ENCODE results near the gene HOXD3. TPM values are rescaled to one million over a fixed set of nuclear protein-coding genes. Genes with fewer than 3 reads are reported as not detected.

The HOXD3 gene
- total and polyA plus RNA-seq, 2 experiments from 2014 or later = not detected

DNA sequence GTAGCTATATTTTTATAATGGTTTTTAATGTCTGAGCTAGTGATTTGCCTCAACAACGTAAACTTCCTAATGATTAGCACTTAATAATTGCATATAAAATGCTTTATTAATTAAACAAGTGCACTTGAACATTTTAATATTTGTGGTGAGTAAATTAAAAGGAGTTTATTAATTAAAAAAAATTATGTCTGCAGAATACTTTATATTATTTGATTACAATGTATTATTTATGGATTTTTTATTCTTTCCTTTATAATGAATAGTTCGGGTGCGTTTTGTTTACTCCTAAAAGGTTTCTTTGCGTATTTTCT, 25.3 kb upstream of the HOXD3 start:
- H3F3A ChIP-seq (replicated peaks; ENCODE audit: low read depth) = peaks cover 59% of the 10 kb centered on the region
- H3K4me2 ChIP-seq = no peak overlapping the region
- peaks cover 50% of the 10 kb centered on the region for H4K20me1 ChIP-seq (replicated peaks; ENCODE audit: insufficient read depth)
- Mint-ChIP-seq H3K27me3 (ENCODE audit: insufficient read depth, low read depth, poor library complexity) (peaks cover 95% of the 10 kb centered on the region), H3K9me3 (peaks cover 5% of the 10 kb centered on the region; the same call in 1 of the 3 replicates), H3K4me1 (peaks cover 33% of the 10 kb centered on the region), H3K27ac (no peak overlapping the region), H3K4me3 (no peak overlapping the region), H3K36me3 (ENCODE audit: low read depth) (no peaks in the 10 kb centered on the region; the same call in 2 of the 3 replicates)
- ATAC-seq (no peak), DNase-seq (ENCODE audit: low spot score) (no peak)
- TF ChIP-seq, protein P1, sequence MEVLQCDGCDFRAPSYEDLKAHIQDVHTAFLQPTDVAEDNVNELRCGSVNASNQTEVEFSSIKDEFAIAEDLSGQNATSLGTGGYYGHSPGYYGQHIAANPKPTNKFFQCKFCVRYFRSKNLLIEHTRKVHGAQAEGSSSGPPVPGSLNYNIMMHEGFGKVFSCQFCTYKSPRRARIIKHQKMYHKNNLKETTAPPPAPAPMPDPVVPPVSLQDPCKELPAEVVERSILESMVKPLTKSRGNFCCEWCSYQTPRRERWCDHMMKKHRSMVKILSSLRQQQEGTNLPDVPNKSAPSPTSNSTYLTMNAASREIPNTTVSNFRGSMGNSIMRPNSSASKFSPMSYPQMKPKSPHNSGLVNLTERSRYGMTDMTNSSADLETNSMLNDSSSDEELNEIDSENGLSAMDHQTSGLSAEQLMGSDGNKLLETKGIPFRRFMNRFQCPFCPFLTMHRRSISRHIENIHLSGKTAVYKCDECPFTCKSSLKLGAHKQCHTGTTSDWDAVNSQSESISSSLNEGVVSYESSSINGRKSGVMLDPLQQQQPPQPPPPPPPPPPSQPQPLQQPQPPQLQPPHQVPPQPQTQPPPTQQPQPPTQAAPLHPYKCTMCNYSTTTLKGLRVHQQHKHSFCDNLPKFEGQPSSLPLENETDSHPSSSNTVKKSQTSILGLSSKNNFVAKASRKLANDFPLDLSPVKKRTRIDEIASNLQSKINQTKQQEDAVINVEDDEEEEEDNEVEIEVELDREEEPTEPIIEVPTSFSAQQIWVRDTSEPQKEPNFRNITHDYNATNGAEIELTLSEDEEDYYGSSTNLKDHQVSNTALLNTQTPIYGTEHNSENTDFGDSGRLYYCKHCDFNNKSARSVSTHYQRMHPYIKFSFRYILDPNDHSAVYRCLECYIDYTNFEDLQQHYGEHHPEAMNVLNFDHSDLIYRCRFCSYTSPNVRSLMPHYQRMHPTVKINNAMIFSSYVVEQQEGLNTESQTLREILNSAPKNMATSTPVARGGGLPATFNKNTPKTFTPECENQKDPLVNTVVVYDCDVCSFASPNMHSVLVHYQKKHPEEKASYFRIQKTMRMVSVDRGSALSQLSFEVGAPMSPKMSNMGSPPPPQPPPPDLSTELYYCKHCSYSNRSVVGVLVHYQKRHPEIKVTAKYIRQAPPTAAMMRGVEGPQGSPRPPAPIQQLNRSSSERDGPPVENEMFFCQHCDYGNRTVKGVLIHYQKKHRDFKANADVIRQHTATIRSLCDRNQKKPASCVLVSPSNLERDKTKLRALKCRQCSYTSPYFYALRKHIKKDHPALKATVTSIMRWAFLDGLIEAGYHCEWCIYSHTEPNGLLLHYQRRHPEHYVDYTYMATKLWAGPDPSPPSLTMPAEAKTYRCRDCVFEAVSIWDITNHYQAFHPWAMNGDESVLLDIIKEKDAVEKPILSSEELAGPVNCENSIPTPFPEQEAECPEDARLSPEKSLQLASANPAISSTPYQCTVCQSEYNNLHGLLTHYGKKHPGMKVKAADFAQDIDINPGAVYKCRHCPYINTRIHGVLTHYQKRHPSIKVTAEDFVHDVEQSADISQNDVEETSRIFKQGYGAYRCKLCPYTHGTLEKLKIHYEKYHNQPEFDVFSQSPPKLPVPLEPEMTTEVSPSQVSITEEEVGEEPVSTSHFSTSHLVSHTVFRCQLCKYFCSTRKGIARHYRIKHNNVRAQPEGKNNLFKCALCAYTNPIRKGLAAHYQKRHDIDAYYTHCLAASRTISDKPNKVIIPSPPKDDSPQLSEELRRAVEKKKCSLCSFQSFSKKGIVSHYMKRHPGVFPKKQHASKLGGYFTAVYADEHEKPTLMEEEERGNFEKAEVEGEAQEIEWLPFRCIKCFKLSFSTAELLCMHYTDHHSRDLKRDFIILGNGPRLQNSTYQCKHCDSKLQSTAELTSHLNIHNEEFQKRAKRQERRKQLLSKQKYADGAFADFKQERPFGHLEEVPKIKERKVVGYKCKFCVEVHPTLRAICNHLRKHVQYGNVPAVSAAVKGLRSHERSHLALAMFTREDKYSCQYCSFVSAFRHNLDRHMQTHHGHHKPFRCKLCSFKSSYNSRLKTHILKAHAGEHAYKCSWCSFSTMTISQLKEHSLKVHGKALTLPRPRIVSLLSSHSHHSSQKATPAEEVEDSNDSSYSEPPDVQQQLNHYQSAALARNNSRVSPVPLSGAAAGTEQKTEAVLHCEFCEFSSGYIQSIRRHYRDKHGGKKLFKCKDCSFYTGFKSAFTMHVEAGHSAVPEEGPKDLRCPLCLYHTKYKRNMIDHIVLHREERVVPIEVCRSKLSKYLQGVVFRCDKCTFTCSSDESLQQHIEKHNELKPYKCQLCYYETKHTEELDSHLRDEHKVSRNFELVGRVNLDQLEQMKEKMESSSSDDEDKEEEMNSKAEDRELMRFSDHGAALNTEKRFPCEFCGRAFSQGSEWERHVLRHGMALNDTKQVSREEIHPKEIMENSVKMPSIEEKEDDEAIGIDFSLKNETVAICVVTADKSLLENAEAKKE (CRISPR knock-in tag; IDR thresholded peaks at IDR 0.05) = no peak
- no peak for TF ChIP-seq NANOG (IDR thresholded peaks at IDR 0.05; ENCODE audit: borderline replicate concordance)
- TF ChIP-seq, protein P2, sequence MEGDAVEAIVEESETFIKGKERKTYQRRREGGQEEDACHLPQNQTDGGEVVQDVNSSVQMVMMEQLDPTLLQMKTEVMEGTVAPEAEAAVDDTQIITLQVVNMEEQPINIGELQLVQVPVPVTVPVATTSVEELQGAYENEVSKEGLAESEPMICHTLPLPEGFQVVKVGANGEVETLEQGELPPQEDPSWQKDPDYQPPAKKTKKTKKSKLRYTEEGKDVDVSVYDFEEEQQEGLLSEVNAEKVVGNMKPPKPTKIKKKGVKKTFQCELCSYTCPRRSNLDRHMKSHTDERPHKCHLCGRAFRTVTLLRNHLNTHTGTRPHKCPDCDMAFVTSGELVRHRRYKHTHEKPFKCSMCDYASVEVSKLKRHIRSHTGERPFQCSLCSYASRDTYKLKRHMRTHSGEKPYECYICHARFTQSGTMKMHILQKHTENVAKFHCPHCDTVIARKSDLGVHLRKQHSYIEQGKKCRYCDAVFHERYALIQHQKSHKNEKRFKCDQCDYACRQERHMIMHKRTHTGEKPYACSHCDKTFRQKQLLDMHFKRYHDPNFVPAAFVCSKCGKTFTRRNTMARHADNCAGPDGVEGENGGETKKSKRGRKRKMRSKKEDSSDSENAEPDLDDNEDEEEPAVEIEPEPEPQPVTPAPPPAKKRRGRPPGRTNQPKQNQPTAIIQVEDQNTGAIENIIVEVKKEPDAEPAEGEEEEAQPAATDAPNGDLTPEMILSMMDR (conservative IDR thresholded peaks at IDR 0.05; ENCODE audit: low read depth in 2 of 2) = no peak
- no peak for TF ChIP-seq ZNF331 (CRISPR knock-in tag; IDR thresholded peaks at IDR 0.05; ENCODE audit: low read depth)
- no peak for TF ChIP-seq POLR2AphosphoS5 (IDR thresholded peaks at IDR 0.05; ENCODE audit: low read depth)
- TF ChIP-seq, protein P3, sequence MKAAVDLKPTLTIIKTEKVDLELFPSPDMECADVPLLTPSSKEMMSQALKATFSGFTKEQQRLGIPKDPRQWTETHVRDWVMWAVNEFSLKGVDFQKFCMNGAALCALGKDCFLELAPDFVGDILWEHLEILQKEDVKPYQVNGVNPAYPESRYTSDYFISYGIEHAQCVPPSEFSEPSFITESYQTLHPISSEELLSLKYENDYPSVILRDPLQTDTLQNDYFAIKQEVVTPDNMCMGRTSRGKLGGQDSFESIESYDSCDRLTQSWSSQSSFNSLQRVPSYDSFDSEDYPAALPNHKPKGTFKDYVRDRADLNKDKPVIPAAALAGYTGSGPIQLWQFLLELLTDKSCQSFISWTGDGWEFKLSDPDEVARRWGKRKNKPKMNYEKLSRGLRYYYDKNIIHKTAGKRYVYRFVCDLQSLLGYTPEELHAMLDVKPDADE (IDR thresholded peaks at IDR 0.05) = no peak
- TF ChIP-seq JUNB (IDR thresholded peaks at IDR 0.05; ENCODE audit: unreplicated experiment) = no peak
- H3K27ac ChIP-seq (ENCODE audit: low read depth) = no peak overlapping the region
- H3K4me1 ChIP-seq (ENCODE audit: insufficient read depth) = peaks cover 38% of the 10 kb centered on the region
- H3K36me3 ChIP-seq (ENCODE audit: insufficient read depth) = no peaks in the 10 kb centered on the region
- H3K27me3 ChIP-seq (ENCODE audit: insufficient read depth) = peaks cover 100% of the 10 kb centered on the region
- no peak overlapping the region for H3K4me3 ChIP-seq
- H3K79me2 ChIP-seq (replicated peaks; ENCODE audit: insufficient read depth) = no peaks in the 10 kb centered on the region
- H3K9me2 ChIP-seq (ENCODE audit: insufficient read depth) = no peaks in the 10 kb centered on the region
- no peak overlapping the region for H2AFZ ChIP-seq
